ENCODE measurements around the gene OTUD4. TPM values are rescaled to one million over a fixed set of nuclear protein-coding genes. Genes with fewer than 3 reads are reported as not detected.
"Not testable (repeated sequence)": the region's sequence is repeated elsewhere in the genome, so short reads cannot be mapped to it uniquely, and the experiment has no call there.

OTUD4 gene
- total and polyA plus RNA-seq, 4 experiments from 2014 or later = 10.2 to 61.3 (median 40.4) TPM

DNA sequence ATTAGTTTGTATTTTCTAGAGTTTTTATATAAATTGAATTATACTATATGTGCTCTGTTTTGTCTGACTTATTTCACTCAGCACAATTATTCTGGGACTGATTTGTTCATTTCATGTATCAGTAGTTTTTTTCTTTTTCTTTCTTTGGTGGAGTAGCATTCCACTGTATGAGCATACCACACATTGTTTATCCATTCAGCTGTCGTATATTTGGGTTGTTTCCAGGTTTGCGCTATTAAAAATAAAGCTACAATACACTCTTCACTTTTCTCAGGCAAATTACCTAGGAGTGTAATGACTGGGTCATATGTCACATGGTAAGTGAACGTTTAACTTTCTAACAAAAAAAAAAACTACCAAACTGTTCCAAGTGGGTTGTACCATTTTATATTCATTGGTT lies 9.6 kb upstream of the OTUD4 start:
- no peak for DNase-seq
- CTCF ChIA-PET (ENCODE audit: partially characterized antibody) = no interaction called here
- H3K4me3 Mint-ChIP-seq = no peak overlapping the region
- Histone ChIP-seq H3K4me3 (ENCODE audit: low read length in 2 of 2) (no peak overlapping the region), H3K27me3 (ENCODE audit: insufficient read depth, low read length) (no peaks in the 10 kb centered on the region), H3K9me3 (ENCODE audit: control insufficient read depth in 1 of 2, low read length in 2 of 2) (no peaks in the 10 kb centered on the region), H3K4me1 (ENCODE audit: insufficient read depth, low read length) (no peaks in the 10 kb centered on the region), H3K36me3 (ENCODE audit: insufficient read depth, low read length) (no peaks in the 10 kb centered on the region), H3K27ac (ENCODE audit: low read depth, low read length) (no peak overlapping the region)
- intact Hi-C loops (cut with micrococcal nuclease) = no loop called here
- POLR2A ChIA-PET (ENCODE audit: partially characterized antibody) = no interaction called here
- no peak overlapping the region for H3K27ac Mint-ChIP-seq
- H3K4me1 Mint-ChIP-seq = no peaks in the 10 kb centered on the region
- no peaks in the 10 kb centered on the region for H3K9me3 Mint-ChIP-seq
- H3K27me3 Mint-ChIP-seq = peaks cover 6 to 8% of the 10 kb centered on the region in 2 donors
- peaks cover 0 to 3% of the 10 kb centered on the region in 2 donors for H3K36me3 Mint-ChIP-seq

DNA sequence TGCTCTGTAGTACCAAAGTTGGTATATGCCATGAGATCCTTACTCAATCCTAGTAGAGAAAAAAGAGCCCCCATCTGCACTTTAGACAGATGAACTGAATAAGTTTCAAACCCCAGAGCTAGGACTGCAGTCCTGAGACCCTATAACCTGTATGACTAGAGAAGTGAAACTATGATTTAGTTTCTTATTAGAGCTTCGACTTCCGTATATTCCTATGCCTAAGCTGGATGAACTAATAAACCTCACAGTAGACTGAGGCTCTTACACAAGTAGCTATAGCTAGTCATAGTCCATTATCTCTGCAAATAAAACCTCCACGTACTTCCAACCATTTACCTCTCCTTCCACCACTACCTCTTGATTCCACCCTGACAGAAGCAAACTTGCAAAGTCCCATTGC lies 6.3 kb upstream of the OTUD4 start:
- CTCF ChIA-PET (ENCODE audit: partially characterized antibody) = interaction anchor here (0.7 to 1.3 kb wide), 2 partner anchors 47 to 428 kb away, joined by 3 read pairs; no protein-coding TSS in a partner anchor
- Mint-ChIP-seq H3K4me3 (no peak overlapping the region), H3K4me1 (no peaks in the 10 kb centered on the region), H3K36me3 (peaks cover 0 to 3% of the 10 kb centered on the region in 2 donors), H3K9me3 (no peaks in the 10 kb centered on the region), H3K27me3 (peaks cover 0 to 4% of the 10 kb centered on the region in 2 donors), H3K27ac (no peak overlapping the region)
- no peaks in the 10 kb centered on the region for H3K9me3 ChIP-seq (ENCODE audit: control insufficient read depth in 1 of 2, low read length in 2 of 2)
- intact Hi-C loops (cut with micrococcal nuclease) = no loop called here
- no peak overlapping the region for H3K27ac ChIP-seq (ENCODE audit: low read depth, low read length)
- POLR2A ChIA-PET (ENCODE audit: partially characterized antibody) = interaction anchor here (0.9 kb wide), 1 partner anchor 13 kb away, joined by 3 read pairs; no protein-coding TSS in a partner anchor
- no peaks in the 10 kb centered on the region for H3K4me1 ChIP-seq (ENCODE audit: insufficient read depth, low read length)
- H3K4me3 ChIP-seq (ENCODE audit: low read length in 2 of 2) = no peak overlapping the region
- H3K27me3 ChIP-seq (ENCODE audit: insufficient read depth, low read length) = no peaks in the 10 kb centered on the region
- H3K36me3 ChIP-seq (ENCODE audit: insufficient read depth, low read length) = no peaks in the 10 kb centered on the region
- no peak for DNase-seq

DNA sequence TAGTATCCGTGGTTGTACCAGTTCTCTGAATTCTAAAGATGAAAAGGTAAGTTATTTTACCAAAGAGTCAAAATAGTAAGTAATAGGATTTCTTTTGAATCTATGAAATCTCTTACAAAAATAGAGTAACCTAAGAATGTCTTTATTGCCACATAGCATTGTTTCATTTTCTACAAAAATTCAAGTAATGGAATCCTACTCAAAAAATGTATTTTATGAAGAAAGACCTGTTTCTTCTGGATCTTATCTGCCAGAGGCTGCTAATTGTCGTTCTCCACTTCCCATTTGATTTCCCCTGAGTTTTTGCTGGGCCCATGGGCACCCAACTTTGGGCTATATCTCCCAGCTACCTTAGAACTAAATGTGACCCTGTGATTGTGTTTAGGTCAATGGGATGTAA lies 3.2 kb upstream of the OTUD4 start:
- ChIA-PET POLR2A (ENCODE audit: partially characterized antibody) (no interaction called here), CTCF (ENCODE audit: partially characterized antibody) (no interaction called here)
- H3K9me3 Mint-ChIP-seq = no peaks in the 10 kb centered on the region
- no peaks in the 10 kb centered on the region for H3K27me3 Mint-ChIP-seq
- H3K4me3 ChIP-seq (ENCODE audit: low read length in 2 of 2) = no peak overlapping the region
- no peaks in the 10 kb centered on the region for H3K36me3 ChIP-seq (ENCODE audit: insufficient read depth, low read length)
- peaks cover 3 to 10% of the 10 kb centered on the region in 2 donors for H3K36me3 Mint-ChIP-seq
- no peak overlapping the region for H3K27ac Mint-ChIP-seq
- no peak overlapping the region for H3K4me3 Mint-ChIP-seq
- peaks cover 12% of the 10 kb centered on the region for H3K4me1 ChIP-seq (ENCODE audit: insufficient read depth, low read length)
- H3K27ac ChIP-seq (ENCODE audit: low read depth, low read length) = no peak overlapping the region
- no peaks in the 10 kb centered on the region for H3K9me3 ChIP-seq (ENCODE audit: control insufficient read depth in 1 of 2, low read length in 2 of 2)
- no peaks in the 10 kb centered on the region for H3K27me3 ChIP-seq (ENCODE audit: insufficient read depth, low read length)
- intact Hi-C loops (cut with micrococcal nuclease) = loop anchor here (5.0 kb wide), 2 partner anchors 994 to 1339 kb away; partner anchors contain the start of genes LSM6 and SLC10A7
- H3K4me1 Mint-ChIP-seq = peaks cover 3 to 19% (median 11%) of the 10 kb centered on the region in 4 donors
- no peak for DNase-seq

DNA sequence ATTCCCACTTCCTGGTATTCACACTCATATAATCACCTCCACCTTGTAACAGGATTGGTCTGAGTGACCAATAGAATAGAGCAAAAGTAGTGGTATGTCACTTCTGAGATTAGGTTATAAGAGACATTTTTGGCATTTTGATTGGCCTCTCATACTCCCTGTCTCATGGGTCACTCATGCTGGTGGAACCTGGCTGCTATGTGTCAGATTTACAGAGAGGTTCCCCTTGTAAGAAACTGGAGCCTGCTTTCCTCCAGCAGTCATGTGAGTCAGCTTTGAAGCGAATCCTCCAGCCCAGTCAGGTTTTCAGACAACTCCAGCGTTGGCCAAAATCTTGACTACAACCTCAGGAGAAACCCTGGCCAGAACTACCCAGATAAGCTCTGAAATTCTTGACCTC lies 2.6 kb upstream of the OTUD4 start:
- H3K4me1 Mint-ChIP-seq = peaks cover 6 to 24% (median 14%) of the 10 kb centered on the region in 4 donors
- no peaks in the 10 kb centered on the region for H3K9me3 Mint-ChIP-seq
- no peaks in the 10 kb centered on the region for H3K36me3 ChIP-seq (ENCODE audit: insufficient read depth, low read length)
- no peaks in the 10 kb centered on the region for H3K27me3 Mint-ChIP-seq
- peaks cover 17% of the 10 kb centered on the region for H3K4me1 ChIP-seq (ENCODE audit: insufficient read depth, low read length)
- ChIA-PET POLR2A (ENCODE audit: partially characterized antibody) (interaction anchor here (2.7 kb wide), 1 partner anchor 85 kb away, joined by 32 read pairs; the partner anchor contains the start of genes ABCE1 and ANAPC10), CTCF (ENCODE audit: partially characterized antibody) (interaction anchor here (1.7 to 2.5 kb wide), 2 partner anchors 85 to 434 kb away, joined by 4 to 10 read pairs; partner anchors contain the start of genes ABCE1 and ANAPC10)
- intact Hi-C loops (cut with micrococcal nuclease) = loop anchor here (5.0 kb wide), 2 partner anchors 994 to 1339 kb away; partner anchors contain the start of genes LSM6 and SLC10A7
- no peak overlapping the region for H3K27ac Mint-ChIP-seq
- peaks cover 3 to 13% of the 10 kb centered on the region in 2 donors for H3K36me3 Mint-ChIP-seq
- no peak overlapping the region for H3K4me3 Mint-ChIP-seq
- no peak overlapping the region for H3K4me3 ChIP-seq (ENCODE audit: low read length in 2 of 2)
- H3K27ac ChIP-seq (ENCODE audit: low read depth, low read length) = no peak overlapping the region
- no peaks in the 10 kb centered on the region for H3K9me3 ChIP-seq (ENCODE audit: control insufficient read depth in 1 of 2, low read length in 2 of 2)
- no peaks in the 10 kb centered on the region for H3K27me3 ChIP-seq (ENCODE audit: insufficient read depth, low read length)
- DNase-seq = no peak

DNA sequence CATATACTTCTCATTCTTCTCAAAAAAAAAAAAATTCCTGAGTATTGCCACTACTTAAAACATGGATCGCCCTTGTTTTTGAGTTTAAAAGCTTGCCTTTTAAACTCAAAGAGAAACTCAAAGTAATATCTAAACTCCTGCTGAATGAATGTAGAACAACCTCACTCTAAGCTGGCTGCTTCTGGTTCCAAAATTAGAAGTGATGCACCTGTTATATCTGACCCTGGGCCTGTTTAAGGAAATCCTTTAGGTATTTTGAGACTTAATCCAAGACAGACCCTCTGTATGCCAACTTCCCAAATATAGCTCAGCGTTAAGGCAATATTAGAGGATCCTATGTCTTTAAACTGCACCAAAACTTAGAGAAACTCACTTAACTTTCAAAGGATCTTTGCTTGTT lies 1.8 kb upstream of the OTUD4 start:
- H3K4me1 ChIP-seq (ENCODE audit: insufficient read depth, low read length) = peaks cover 25% of the 10 kb centered on the region
- ChIA-PET POLR2A (ENCODE audit: partially characterized antibody) (interaction anchor here (2.7 kb wide), 1 partner anchor 84 kb away, joined by 32 read pairs; the partner anchor contains the start of genes ABCE1 and ANAPC10), CTCF (ENCODE audit: partially characterized antibody) (interaction anchor here (1.7 to 2.5 kb wide), 2 partner anchors 84 to 435 kb away, joined by 4 to 10 read pairs; partner anchors contain the start of genes ABCE1 and ANAPC10)
- Mint-ChIP-seq H3K9me3 (no peaks in the 10 kb centered on the region), H3K4me3 (peak overlapping the region in 5 of 8 donors; percentile 4 to 74 (median 43)), H3K4me1 (peaks cover 12 to 32% (median 21%) of the 10 kb centered on the region in 4 donors), H3K36me3 (peaks cover 3 to 16% of the 10 kb centered on the region in 2 donors), H3K27ac (peak overlapping the region in 3 of 7 donors; percentile 46 to 99 (median 54)), H3K27me3 (no peaks in the 10 kb centered on the region)
- H3K27ac ChIP-seq (ENCODE audit: low read depth, low read length) = no peak overlapping the region
- H3K4me3 ChIP-seq (ENCODE audit: low read length in 2 of 2) = no peak overlapping the region
- no peak for DNase-seq
- no peaks in the 10 kb centered on the region for H3K36me3 ChIP-seq (ENCODE audit: insufficient read depth, low read length)
- intact Hi-C loops (cut with micrococcal nuclease) = loop anchor here (5.0 kb wide), 2 partner anchors 995 to 1340 kb away; partner anchors contain the start of genes LSM6 and SLC10A7
- no peaks in the 10 kb centered on the region for H3K27me3 ChIP-seq (ENCODE audit: insufficient read depth, low read length)
- H3K9me3 ChIP-seq (ENCODE audit: control insufficient read depth in 1 of 2, low read length in 2 of 2) = no peaks in the 10 kb centered on the region

DNA sequence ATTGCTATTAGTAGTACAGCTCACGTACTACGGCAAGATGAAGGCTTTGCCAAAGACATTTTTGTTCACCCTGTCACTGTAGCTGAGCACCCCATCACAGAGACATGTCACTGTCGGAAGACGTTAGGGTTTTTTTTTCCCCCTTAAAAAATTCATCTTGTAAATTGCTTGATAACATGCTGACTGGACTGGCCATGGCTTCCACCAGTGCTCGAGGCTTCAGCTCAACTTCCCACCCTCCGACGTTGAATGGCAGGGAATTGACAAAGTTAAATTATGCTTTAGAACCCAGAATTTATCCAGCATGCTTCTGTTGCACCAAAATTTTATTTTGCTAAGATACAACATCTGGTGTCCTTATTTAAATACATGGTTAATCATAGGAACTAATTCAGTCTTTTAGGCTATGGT lies 707 bp upstream of the OTUD4 start:
- peak overlapping the region; percentile 83 to 84 for H3K4me3 ChIP-seq (ENCODE audit: low read length in 2 of 2)
- CTCF ChIA-PET (ENCODE audit: partially characterized antibody) = interaction anchor here (2.5 kb wide), 1 partner anchor 83 kb away, joined by 10 read pairs; the partner anchor contains the start of genes ABCE1 and ANAPC10

DNA sequence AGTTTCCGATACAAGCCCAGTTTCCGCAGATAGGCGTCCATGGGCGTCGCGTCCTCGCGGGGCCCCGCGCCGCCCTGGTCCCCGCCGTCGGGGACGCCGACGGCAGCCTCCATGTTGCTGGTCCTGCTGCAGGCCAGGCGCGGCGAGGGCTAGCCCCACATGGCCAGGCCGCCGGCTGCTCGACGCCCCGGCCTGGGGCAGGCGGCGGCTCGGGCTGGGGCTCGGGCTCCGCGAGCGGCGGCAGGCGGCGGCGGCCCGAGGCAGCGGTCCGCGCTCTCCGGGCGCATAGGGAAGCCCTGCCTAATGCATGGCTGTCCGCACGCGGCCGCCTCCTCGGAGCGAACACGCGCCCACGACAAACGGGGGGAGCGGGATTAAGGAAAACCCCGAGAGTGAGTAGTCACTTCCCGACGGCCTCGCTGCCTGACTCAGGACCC lies 510 bp downstream of the OTUD4 start:
- POLR2A ChIA-PET (ENCODE audit: partially characterized antibody) = interaction anchor here (1.1 to 5.1 kb wide), 6 partner anchors 17 to 439 kb away, joined by 3 to 51 read pairs (median 7); partner anchors contain the start of genes ABCE1, ANAPC10, MMAA and SMAD1
- intact Hi-C loops (cut with micrococcal nuclease) = loop anchor here (1.0 to 10.0 kb wide), 7 partner anchors 48 to 1342 kb away; partner anchors contain the start of genes ABCE1, ANAPC10, LSM6 and MMAA
- peaks cover 16 to 46% (median 33%) of the 10 kb centered on the region in 4 donors for H3K4me1 Mint-ChIP-seq

More for the DNA sequence above, 707 bp upstream of the OTUD4 start:
- H3K36me3 Mint-ChIP-seq = peaks cover 3 to 20% of the 10 kb centered on the region in 2 donors
- H3K27me3 Mint-ChIP-seq = no peaks in the 10 kb centered on the region
- POLR2A ChIA-PET (ENCODE audit: partially characterized antibody) = interaction anchor here (0.7 to 2.7 kb wide), 5 partner anchors 9 to 438 kb away, joined by 3 to 32 read pairs (median 3); partner anchors contain the start of genes ABCE1, ANAPC10, MMAA and SMAD1
- Histone ChIP-seq H3K36me3 (ENCODE audit: insufficient read depth, low read length) (no peaks in the 10 kb centered on the region), H3K27me3 (ENCODE audit: insufficient read depth, low read length) (no peaks in the 10 kb centered on the region), H3K9me3 (ENCODE audit: control insufficient read depth in 1 of 2, low read length in 2 of 2) (no peaks in the 10 kb centered on the region), H3K4me1 (ENCODE audit: insufficient read depth, low read length) (peaks cover 37% of the 10 kb centered on the region), H3K27ac (ENCODE audit: low read depth, low read length) (peak overlapping the region; percentile 94)
- no peak for DNase-seq
- H3K4me1 Mint-ChIP-seq = peaks cover 15 to 38% (median 27%) of the 10 kb centered on the region in 4 donors
- intact Hi-C loops (cut with micrococcal nuclease) = loop anchor here (5.0 kb wide), 2 partner anchors 996 to 1341 kb away; partner anchors contain the start of genes LSM6 and SLC10A7
- peak overlapping the region; percentile 80 to 90 (median 88) for H3K4me3 Mint-ChIP-seq
- no peaks in the 10 kb centered on the region for H3K9me3 Mint-ChIP-seq
- peak overlapping the region; percentile 77 to 99 (median 92) for H3K27ac Mint-ChIP-seq

More for the DNA sequence above, 510 bp downstream of the OTUD4 start:
- Mint-ChIP-seq H3K4me3 (peak overlapping the region; percentile 89 to 98 (median 95)), H3K36me3 (peaks cover under 1 to 20% of the 10 kb centered on the region in 2 donors), H3K27ac (peak overlapping the region; percentile 90 to 99 (median 97))
- peaks cover 46% of the 10 kb centered on the region for H3K4me1 ChIP-seq (ENCODE audit: insufficient read depth, low read length)
- not testable (repeated sequence) for H3K36me3 ChIP-seq (ENCODE audit: insufficient read depth, low read length); H3K9me3 ChIP-seq (ENCODE audit: control insufficient read depth in 1 of 2, low read length in 2 of 2); DNase-seq; H3K9me3 Mint-ChIP-seq; H3K27me3 ChIP-seq (ENCODE audit: insufficient read depth, low read length); H3K27me3 Mint-ChIP-seq
- peak overlapping the region; percentile 47 to 84 for H3K4me3 ChIP-seq (ENCODE audit: low read length in 2 of 2)
- CTCF ChIA-PET (ENCODE audit: partially characterized antibody) = interaction anchor here (1.1 to 3.3 kb wide), 2 partner anchors 10 to 438 kb away, joined by 4 to 16 read pairs; no protein-coding TSS in a partner anchor
- peak overlapping the region; percentile 94 for H3K27ac ChIP-seq (ENCODE audit: low read depth, low read length)
